ENCODE measurements around the gene ATXN2. TPM values are rescaled to one million over a fixed set of nuclear protein-coding genes. Genes with fewer than 3 reads are reported as not detected.

Gene ATXN2
- total and polyA plus RNA-seq, 9 of the 15 experiments (the other 6 are each of a cell fraction or from before 2014, with no cell fraction given) = 16.8 to 67.8 (median 29.3) TPM

DNA sequence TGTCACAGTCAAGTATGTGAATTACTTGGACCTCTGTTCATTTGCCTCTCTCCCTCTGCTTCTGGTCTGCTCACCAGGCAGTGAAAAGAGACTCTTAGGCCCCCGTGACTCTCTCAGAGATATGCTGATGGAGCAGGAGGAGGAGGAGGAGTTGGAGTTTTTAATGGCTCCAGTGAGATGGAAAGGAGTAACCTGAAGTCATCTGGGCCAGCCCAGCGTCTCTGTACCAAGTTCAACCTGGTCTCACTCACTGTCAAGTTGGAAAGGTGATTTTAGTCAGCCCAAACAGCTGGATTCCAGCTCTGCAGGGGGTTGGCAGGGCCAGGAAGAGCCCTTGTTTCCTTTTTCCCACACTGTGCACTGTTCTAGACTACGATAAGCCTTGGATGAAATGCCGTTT is 144.8 kb downstream of the ATXN2 start:
- H2AFZ ChIP-seq (ENCODE audit: low read depth, low read length) = no peak overlapping the region
- H4K20me1 ChIP-seq (replicated peaks; ENCODE audit: control insufficient read depth, insufficient read depth, low read length) = 0 out of 2 replicates have a peak, but pooled peaks cover 8% of the 10 kb centered on the region
- no peak for TF ChIP-seq BRD9 (IDR thresholded peaks at IDR 0.05; ENCODE audit: low read depth, partially characterized antibody)
- TF ChIP-seq, protein P1, sequence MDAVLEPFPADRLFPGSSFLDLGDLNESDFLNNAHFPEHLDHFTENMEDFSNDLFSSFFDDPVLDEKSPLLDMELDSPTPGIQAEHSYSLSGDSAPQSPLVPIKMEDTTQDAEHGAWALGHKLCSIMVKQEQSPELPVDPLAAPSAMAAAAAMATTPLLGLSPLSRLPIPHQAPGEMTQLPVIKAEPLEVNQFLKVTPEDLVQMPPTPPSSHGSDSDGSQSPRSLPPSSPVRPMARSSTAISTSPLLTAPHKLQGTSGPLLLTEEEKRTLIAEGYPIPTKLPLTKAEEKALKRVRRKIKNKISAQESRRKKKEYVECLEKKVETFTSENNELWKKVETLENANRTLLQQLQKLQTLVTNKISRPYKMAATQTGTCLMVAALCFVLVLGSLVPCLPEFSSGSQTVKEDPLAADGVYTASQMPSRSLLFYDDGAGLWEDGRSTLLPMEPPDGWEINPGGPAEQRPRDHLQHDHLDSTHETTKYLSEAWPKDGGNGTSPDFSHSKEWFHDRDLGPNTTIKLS (IDR thresholded peaks at IDR 0.05; ENCODE audit: borderline replicate concordance, low read depth) = no peak
- TF ChIP-seq, protein P2, sequence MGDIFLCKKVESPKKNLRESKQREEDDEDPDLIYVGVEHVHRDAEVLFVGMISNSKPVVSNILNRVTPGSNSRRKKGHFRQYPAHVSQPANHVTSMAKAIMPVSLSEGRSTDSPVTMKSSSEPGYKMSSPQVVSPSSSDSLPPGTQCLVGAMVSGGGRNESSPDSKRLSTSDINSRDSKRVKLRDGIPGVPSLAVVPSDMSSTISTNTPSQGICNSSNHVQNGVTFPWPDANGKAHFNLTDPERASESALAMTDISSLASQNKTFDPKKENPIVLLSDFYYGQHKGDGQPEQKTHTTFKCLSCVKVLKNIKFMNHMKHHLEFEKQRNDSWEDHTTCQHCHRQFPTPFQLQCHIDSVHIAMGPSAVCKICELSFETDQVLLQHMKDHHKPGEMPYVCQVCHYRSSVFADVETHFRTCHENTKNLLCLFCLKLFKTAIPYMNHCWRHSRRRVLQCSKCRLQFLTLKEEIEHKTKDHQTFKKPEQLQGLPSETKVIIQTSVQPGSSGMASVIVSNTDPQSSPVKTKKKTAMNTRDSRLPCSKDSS (IDR thresholded peaks at IDR 0.05; ENCODE audit: low read depth, partially characterized antibody) = no peak
- H3K27ac ChIP-seq (ENCODE audit: extremely low read depth, low read depth, low read length) = no peak overlapping the region
- no peak for DNase-seq (ENCODE audit: extremely low read depth in 1 of 4, low spot score in 3 of 4)
- ChIA-PET CTCF (ENCODE audit: low intra/inter-chr PET ratio) (interaction anchor here (2.1 kb wide), 1 partner anchor 57 kb away, joined by 7 read pairs; no protein-coding TSS in a partner anchor), POLR2A (interaction anchor here (1.4 kb wide), 1 partner anchor 20 kb away, joined by 3 read pairs; no protein-coding TSS in a partner anchor)
- 60% methylated on average over 3 of the region's 4 CpGs for WGBS (ENCODE audit: insufficient coverage, low coverage, missing lambda C conversion rate)
- no peak overlapping the region for H3K4me2 ChIP-seq (ENCODE audit: insufficient read depth, low read length)
- no TSS peak for BruUV-seq (replicated peaks)
- no peak overlapping the region for H3K4me3 ChIP-seq
- ATAC-seq = no peak
- in situ Hi-C loops (cut with MboI) (no loop called here), intact Hi-C loops (cut with micrococcal nuclease) (loop anchor here (5.0 kb wide), 2 partner anchors 122 to 218 kb away; no protein-coding TSS in a partner anchor)
- FAIRE-seq = no peak
- H3K9me1 ChIP-seq (ENCODE audit: control insufficient read depth, insufficient read depth, low read length) = no peaks in the 10 kb centered on the region
- H3K36me3 ChIP-seq (ENCODE audit: control insufficient read depth, insufficient read depth, low read length) = peaks cover 92% of the 10 kb centered on the region
- no peaks in the 10 kb centered on the region for H3K79me2 ChIP-seq (ENCODE audit: control insufficient read depth, insufficient read depth, low read length)
- no peaks in the 10 kb centered on the region for H3K9me3 ChIP-seq (replicated peaks; ENCODE audit: control insufficient read depth, insufficient read depth, low read depth, low read length)
- peaks cover 0 to 3% of the 10 kb centered on the region in 2 experiments; a peak in 2 of 5 replicates for H3K4me1 ChIP-seq (replicated peaks in 1 of 2; ENCODE audit: control insufficient read depth in 2 of 2, insufficient read depth in 2 of 2, low read length in 2 of 2)
- no peaks in the 10 kb centered on the region for H3K27me3 ChIP-seq (ENCODE audit: control insufficient read depth in 2 of 2, insufficient read depth in 2 of 2, low read length in 2 of 2)
- H3K9ac ChIP-seq (ENCODE audit: insufficient read depth in 1 of 2, low read depth in 2 of 2, low read length in 2 of 2) = peak overlapping the region in 1 of 2 experiments; percentile 11; a peak in 1 of 4 replicates

Data from K562 (cell line).